Subcutaneous abdominal adipose tissue (tissue), 5 donors: ENCODE results near the gene NAT14.
"Not testable (repeated sequence)": the region's sequence is repeated elsewhere in the genome, so short reads cannot be mapped to it uniquely, and the experiment has no call there.

ENCODE experiments used
- H3K27ac ChIP-seq: one replicate; pipeline ENCODE4 v1.7.0; 2013; ENCODE audit warnings: low read depth, mild to moderate bottlenecking, inconsistent platforms, low read length, moderate library complexity
- H3K27me3 ChIP-seq, 5 donors: one replicate each; pipeline ENCODE4 v1.7.0; 2013; ENCODE audit warnings: low read length in 5 of 5, inconsistent platforms in 1 of 5; ENCODE audit not compliant: control insufficient read depth in 5 of 5, insufficient read depth in 4 of 5
- H3K36me3 ChIP-seq, 5 donors: one replicate each; pipeline ENCODE4 v1.7.0; 2013; ENCODE audit warnings: low read length in 5 of 5; ENCODE audit not compliant: control insufficient read depth in 5 of 5, insufficient read depth in 5 of 5
- H3K4me1 ChIP-seq, 5 donors: one replicate each; pipeline ENCODE4 v1.7.0; 2013; ENCODE audit warnings: low read length in 5 of 5, mild to moderate bottlenecking in 3 of 5, moderate library complexity in 1 of 5; ENCODE audit not compliant: control insufficient read depth in 5 of 5, insufficient read depth in 5 of 5
- H3K4me3 ChIP-seq, 5 donors: one replicate each; pipeline ENCODE4 v1.7.0; 2013; ENCODE audit warnings: low read length in 5 of 5, low read depth in 1 of 5
- H3K9ac ChIP-seq, 5 donors: one replicate each; pipeline ENCODE4 v1.7.0; 2013; ENCODE audit warnings: low read length in 5 of 5, mild to moderate bottlenecking in 4 of 5, moderate library complexity in 3 of 5
- H3K9me3 ChIP-seq, 5 donors: one replicate each; pipeline ENCODE4 v1.7.0; 2013; ENCODE audit warnings: low read length in 5 of 5; ENCODE audit not compliant: control insufficient read depth in 5 of 5
- donor health status: healthy.
- donor health status: healthy.
- donor health status: healthy.
- donor health status: healthy.
- donor health status: healthy.

NAT14 gene

DNA sequence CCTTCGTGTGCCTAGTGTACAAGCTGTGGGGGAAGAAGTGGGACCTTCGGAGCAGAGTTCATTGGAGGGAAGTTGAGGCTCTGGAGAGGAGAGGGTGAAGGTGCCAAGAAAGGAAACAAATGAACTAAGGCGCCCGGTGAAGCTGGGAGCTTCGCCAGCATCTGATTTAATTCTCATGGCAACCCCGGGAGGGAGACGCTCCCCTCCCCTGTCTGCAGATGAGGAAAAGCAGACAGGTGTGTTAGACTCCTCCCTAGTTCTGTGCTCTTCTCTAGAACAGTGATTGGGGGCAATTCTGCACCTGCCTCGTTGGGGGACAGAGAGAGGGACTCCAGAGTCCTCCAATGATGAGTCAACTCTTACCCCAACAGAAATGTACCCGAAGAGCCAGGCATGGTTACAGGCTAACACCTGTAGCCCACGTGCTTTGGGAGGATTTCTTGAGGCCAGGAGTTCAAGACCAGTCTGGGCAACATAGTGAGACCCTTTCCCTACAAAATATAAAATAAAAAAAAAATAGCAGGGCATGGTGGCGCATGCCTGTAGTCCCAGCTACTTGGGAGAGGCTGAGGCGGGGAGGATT lies 7.5 kb downstream of the NAT14 start:
- H3K27ac ChIP-seq = no peak overlapping the region
- H3K27me3 ChIP-seq = peaks cover 12 to 47% (median 34%) of the 10 kb centered on the region in 5 donors
- H3K4me3 ChIP-seq = no peak overlapping the region
- peaks cover 2 to 49% (median 28%) of the 10 kb centered on the region in 5 donors for H3K4me1 ChIP-seq
- no peak overlapping the region for H3K9ac ChIP-seq
- H3K9me3 ChIP-seq = no peaks in the 10 kb centered on the region
- H3K36me3 ChIP-seq = no peaks in the 10 kb centered on the region

DNA sequence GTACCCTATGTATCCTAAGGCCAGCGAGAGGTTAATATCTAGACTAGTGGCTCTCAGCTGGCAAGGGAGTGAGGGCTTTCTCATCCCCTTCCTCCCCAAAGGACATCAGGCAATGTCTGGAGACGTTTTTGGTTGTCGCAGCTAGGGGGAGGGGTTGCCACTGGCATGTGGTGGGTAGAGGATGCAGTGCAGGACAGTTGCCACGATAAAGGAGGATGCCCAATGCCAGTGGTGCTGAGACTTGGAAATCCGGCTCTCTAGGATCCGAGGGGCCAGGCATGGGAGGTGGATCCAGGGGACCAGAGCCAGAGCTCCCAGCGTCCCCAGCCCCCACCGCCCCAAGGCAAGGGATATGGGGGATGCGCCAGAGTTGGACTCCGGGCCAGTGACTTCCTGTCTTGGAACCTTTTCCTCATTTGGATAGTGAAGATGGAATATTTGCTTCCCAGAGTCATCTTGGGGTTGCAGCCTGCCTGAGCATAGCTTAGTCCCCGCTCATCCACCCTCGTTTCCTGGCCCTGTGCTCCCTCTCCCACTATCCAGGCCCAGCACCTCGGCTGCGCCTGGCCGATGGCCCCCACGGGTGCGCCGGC lies 8.2 kb downstream of the NAT14 start:
- peaks cover 0 to 4% (median 0%) of the 10 kb centered on the region in 5 donors for H3K36me3 ChIP-seq
- H3K27ac ChIP-seq = peak overlapping the region; percentile 41
- H3K4me3 ChIP-seq = peak overlapping the region in 4 of 5 donors; percentile 39 to 47 (median 42)
- peaks cover 2 to 43% (median 22%) of the 10 kb centered on the region in 5 donors for H3K4me1 ChIP-seq
- H3K27me3 ChIP-seq = peaks cover 12 to 42% (median 29%) of the 10 kb centered on the region in 5 donors
- H3K9me3 ChIP-seq = no peaks in the 10 kb centered on the region
- H3K9ac ChIP-seq = peak overlapping the region in 1 of 5 donors; percentile 47

DNA sequence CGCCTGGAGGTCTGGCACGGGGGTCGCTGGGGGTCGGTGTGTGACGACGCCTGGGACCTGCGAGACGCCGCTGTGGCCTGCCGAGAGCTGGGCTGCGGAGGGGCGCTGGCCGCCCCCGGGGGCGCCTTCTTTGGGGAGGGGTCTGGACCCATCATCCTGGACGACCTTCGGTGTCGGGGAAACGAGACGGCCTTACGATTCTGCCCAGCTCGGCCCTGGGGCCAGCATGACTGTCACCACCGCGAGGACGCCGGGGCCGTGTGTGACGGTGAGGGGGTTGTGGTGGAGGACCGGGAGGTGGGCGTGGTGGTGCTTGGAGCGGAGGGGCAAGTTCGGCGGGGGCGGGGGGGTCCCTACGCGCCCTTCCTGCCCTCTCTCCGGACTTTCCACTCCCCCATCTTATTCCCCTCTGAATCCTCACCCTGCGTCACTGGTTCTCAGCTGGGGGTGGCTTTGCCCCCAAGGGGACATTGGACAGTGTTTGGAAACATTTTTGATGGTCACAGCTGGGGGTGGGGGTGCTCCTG lies 8.7 kb downstream of the NAT14 start:
- Histone ChIP-seq H3K27me3 (peaks cover 12 to 42% (median 27%) of the 10 kb centered on the region in 5 donors), H3K27ac (peak overlapping the region; percentile 41), H3K4me1 (peaks cover 2 to 38% (median 22%) of the 10 kb centered on the region in 5 donors), H3K36me3 (peaks cover 0 to 5% (median 0%) of the 10 kb centered on the region in 5 donors), H3K9ac (peak overlapping the region in 1 of 5 donors; percentile 47), H3K9me3 (no peaks in the 10 kb centered on the region), H3K4me3 (peak overlapping the region; percentile 25 to 63 (median 57))

DNA sequence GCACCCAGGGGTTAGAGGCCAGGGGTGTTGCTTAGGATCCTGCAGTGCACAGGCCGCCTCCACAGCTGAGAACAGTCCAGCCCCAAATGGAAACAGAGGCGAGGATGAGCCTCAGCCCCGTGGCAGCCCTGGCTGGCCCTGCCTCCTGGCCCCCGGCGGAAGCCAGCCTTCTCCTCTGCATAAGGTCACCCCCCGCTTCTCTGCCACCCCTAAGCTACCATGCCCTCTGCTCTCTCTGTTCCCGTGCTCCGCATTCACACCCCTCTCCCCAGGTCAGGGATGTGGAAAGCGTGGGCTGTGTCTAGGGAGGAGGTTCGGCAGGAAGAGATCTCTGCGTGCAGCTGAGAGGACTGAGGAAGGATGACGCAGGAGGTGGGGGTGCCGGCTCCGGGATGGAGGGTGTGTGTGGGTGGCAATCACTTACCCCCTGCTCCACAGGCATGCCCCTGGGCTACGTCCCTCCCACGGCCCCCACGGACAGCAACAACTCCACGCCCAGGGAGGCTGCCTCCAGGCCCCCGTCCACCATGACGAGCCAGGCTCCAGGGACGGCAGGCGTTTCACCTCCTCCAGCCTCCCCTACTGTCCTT lies 9.3 kb downstream of the NAT14 start:
- Histone ChIP-seq H3K9ac (peak overlapping the region in 4 of 5 donors; percentile 1 to 55 (median 24)), H3K4me3 (peak overlapping the region; percentile 25 to 63 (median 57)), H3K4me1 (peaks cover 2 to 35% (median 22%) of the 10 kb centered on the region in 5 donors), H3K27me3 (peaks cover 12 to 41% (median 27%) of the 10 kb centered on the region in 5 donors), H3K27ac (peak overlapping the region; percentile 23), H3K9me3 (no peaks in the 10 kb centered on the region), H3K36me3 (peaks cover 0 to 11% (median 0%) of the 10 kb centered on the region in 5 donors)

DNA sequence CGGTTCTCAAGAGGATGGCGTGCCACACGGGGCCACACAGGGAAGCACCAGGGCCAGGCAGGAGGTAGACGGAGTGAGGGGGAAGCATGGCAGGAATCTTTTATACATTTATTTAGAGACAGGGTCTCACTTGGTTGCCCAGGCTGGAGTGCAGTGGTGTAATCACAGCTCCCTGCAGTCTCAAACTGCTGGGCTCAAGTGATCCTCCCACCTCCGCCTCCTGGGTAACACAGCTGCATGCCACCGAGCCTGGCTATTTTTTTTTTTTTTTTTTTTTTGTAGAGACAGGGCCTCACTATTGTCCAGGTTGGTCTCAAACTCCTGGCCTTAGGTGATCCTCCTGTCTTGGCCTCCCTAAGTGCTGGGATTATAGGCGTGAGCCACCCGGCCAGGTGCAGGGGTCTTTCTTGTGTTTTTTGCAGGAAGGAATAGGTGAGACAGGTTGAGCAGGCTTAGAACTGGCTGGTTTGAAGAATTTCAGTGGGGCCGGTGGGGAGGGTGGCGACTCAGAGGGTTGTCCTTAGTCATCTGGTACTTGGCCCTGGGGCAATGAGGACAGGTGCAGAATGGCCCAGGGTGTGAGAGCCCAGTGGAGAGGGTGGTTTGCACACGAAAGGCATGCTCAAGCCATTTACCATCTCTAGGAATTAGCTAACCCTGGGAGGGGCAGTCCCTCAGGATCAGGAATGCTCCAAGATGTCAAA lies 10.8 kb downstream of the NAT14 start:
- Histone ChIP-seq H3K36me3 (peaks cover 0 to 22% (median 7%) of the 10 kb centered on the region in 5 donors), H3K4me1 (peaks cover 0 to 34% (median 18%) of the 10 kb centered on the region in 5 donors), H3K27ac (no peak overlapping the region), H3K9me3 (no peaks in the 10 kb centered on the region), H3K9ac (peak overlapping the region in 1 of 5 donors; percentile 47), H3K4me3 (no peak overlapping the region), H3K27me3 (peaks cover 12 to 36% (median 22%) of the 10 kb centered on the region in 5 donors)

DNA sequence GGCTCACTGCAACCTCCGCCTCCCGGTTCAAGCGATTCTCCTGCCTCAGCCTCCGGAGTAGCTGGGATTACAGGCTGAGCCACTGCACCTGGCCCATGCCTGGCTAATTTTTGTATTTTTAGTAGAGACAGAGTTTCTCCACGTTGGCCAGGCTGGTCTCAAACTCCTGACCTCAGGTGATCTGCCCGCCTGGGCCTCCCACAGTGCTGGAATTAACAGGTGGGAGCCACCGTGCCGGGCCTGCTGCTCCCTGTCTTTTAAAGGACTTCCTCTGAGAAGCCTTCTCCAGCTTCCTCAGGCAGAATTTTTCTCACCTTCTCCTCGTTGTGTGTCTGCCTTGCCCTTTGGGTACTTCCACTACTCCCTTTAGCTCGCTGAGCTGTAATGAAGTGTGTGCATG lies 11.8 kb downstream of the NAT14 start:
- H3K9me3 ChIP-seq, H3K9ac ChIP-seq, H3K27ac ChIP-seq, H3K4me3 ChIP-seq: not testable (repeated sequence)
- Histone ChIP-seq H3K36me3 (peaks cover 0 to 32% (median 9%) of the 10 kb centered on the region in 5 donors), H3K27me3 (peaks cover 8 to 27% (median 22%) of the 10 kb centered on the region in 5 donors), H3K4me1 (peaks cover 0 to 25% (median 18%) of the 10 kb centered on the region in 5 donors)

DNA sequence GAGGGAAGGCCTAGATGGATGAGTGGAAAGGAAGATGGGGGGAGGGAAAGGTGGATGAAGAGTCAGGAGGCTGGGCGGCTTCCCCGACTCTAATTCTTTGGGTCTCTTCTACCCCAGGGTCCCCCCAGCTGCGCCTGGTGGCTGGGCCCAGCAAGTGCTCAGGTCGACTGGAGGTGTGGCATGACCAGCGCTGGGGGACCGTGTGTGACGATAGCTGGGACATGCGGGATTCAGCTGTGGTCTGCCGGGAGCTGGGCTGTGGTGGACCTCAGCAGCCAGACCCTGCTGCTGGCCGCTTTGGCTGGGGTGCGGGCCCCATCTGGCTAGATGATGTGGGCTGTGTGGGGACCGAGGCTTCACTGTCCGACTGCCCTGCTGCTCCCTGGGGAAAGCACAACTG lies 12.8 kb downstream of the NAT14 start:
- peaks cover 7 to 21% (median 18%) of the 10 kb centered on the region in 5 donors for H3K27me3 ChIP-seq
- H3K36me3 ChIP-seq = peaks cover 0 to 32% (median 9%) of the 10 kb centered on the region in 5 donors
- H3K9ac ChIP-seq = no peak overlapping the region
- no peaks in the 10 kb centered on the region for H3K9me3 ChIP-seq
- H3K27ac ChIP-seq = no peak overlapping the region
- H3K4me1 ChIP-seq = peaks cover 0 to 20% (median 17%) of the 10 kb centered on the region in 5 donors
- no peak overlapping the region for H3K4me3 ChIP-seq

DNA sequence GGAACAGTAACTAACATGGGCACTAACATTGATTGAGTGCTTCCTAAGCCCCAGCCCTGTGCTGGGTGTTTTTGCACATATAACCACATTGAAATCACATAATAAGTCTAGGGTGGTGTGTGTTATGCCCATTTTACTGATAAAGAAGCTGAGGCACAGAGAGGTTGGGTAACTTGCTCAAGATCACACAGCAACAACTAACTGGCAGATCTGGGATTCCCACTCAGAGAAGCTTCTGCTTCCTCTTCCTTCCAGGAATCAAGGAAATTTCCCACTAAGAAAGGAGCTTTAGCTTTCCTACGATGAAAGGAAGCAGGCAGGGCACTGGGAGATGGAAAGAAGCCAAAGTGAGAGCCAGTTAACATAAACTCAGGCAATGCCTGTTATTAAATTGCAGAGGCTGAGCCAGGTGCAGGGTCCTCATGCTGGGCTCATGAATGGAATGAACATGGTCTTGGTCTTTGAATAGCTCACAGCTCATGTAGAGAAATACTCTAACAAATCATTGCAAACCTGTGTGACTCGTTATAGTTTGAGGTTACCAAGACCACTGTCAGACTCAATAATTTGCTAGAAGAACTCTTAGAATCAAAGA lies 13.4 kb downstream of the NAT14 start:
- H3K36me3 ChIP-seq = peaks cover 0 to 32% (median 9%) of the 10 kb centered on the region in 5 donors
- no peaks in the 10 kb centered on the region for H3K9me3 ChIP-seq
- no peak overlapping the region for H3K27ac ChIP-seq
- H3K27me3 ChIP-seq = peaks cover 7 to 16% (median 13%) of the 10 kb centered on the region in 5 donors
- peaks cover 0 to 16% (median 14%) of the 10 kb centered on the region in 5 donors for H3K4me1 ChIP-seq
- H3K4me3 ChIP-seq = no peak overlapping the region
- no peak overlapping the region for H3K9ac ChIP-seq

DNA sequence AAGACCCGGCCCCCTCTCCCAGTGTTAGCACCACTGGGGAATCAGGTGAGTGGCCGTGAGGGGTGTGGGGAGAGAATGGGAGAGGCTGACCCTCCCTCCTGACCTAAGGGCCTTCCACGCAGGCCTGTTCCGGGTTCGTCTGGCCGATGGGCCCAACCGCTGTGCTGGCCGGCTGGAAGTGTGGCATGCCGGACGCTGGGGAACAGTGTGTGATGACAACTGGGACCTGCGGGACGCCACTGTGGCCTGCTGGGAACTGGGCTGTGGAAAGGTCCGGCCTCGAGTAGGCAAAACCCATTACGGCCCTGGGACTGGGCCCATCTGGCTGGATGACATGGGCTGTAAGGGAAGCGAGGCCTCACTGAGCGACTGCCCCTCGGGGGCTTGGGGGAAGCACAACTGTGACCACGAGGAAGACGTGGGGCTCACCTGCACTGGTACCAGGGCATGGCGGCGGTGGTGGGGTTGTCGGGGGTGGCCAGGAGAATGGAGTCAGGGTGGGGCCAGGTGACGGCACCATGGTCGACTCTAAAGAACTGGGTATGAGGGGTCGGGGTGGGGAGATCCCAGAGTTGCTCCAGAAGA lies 15.5 kb downstream of the NAT14 start:
- Histone ChIP-seq H3K4me3 (no peak overlapping the region), H3K9ac (no peak overlapping the region), H3K27ac (no peak overlapping the region), H3K4me1 (peaks cover 0 to 11% (median 10%) of the 10 kb centered on the region in 5 donors), H3K36me3 (peaks cover 0 to 32% (median 9%) of the 10 kb centered on the region in 5 donors), H3K27me3 (peaks cover 0 to 5% (median 0%) of the 10 kb centered on the region in 5 donors), H3K9me3 (no peaks in the 10 kb centered on the region)
